HG03442 (cell line): ENCODE results near the gene TMEM156.

Source experiments
- ATAC-seq: cut with Tn5 transposase; IDR thresholded peaks from one replicate; pipeline ENCODE4 v1.9.1; 2021; ENCODE audit warnings: mild to moderate bottlenecking, moderate library complexity; ENCODE audit not compliant: unreplicated experiment

Gene TMEM156, protein sequence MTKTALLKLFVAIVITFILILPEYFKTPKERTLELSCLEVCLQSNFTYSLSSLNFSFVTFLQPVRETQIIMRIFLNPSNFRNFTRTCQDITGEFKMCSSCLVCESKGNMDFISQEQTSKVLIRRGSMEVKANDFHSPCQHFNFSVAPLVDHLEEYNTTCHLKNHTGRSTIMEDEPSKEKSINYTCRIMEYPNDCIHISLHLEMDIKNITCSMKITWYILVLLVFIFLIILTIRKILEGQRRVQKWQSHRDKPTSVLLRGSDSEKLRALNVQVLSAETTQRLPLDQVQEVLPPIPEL

DNA sequence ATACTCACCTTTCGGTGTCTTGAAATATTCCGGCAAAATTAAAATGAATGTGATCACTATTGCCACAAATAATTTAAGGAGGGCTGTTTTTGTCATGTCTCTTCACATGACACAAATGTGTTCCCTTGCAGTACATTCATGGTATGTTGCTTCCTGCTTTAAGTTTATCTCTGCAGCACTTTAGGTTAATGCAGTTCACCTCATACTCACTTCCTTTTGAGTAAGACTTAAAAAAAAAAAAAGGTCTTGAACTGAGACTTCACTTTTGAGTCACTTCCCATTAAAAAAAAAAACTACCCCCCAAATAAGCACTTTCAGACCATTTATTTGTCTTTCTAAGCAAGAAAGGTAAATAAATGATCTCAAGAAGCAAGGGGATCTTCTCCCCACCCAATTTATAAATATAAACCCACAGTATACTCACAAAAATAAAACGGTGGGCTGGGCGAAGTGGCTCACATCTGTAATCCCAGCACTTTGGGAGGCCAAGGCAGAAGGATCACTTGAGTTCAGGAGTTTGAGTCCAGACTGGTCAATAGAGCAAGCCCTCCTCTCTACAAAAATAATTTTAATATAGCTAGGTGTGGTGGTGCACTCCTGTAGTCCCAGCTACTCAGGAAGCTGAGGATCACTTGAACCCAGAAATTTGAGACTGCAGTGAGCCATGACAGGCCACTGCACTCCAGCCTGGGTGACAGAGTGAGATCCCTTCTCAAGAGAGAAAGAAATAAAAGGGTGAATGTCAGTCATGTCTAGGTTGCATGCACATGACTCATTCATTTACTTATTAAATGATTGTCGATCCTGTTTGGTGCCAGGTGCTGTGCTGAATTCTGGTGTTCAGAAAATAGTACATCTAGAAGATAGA is at the start of gene TMEM156:
TMEM156 (minus strand) TSS at position 192 of the 868 bp plus-strand sequence; CDS start at position 96, 96 bp downstream.
- ATAC-seq, result peak; percentile 55

DNA sequence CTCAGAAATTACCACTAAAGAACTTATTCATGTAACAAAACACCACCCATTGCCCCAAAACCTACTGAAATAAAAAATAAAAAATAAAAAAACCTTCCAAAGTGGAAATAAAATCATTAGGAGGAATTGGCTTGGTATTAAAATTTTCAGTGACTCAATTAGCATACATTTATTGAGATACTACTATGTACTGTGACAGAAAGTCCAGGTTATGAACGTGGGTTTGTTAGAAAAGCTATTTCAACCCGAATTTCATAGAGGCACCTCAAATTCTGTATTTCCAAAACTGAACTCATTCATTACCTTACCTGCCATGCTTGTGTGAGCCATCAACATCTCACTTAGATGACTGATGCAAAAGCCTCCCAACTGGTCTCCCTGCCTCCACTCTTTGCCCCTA is 46.6 kb upstream of the TMEM156 start:
- no peak for ATAC-seq

DNA sequence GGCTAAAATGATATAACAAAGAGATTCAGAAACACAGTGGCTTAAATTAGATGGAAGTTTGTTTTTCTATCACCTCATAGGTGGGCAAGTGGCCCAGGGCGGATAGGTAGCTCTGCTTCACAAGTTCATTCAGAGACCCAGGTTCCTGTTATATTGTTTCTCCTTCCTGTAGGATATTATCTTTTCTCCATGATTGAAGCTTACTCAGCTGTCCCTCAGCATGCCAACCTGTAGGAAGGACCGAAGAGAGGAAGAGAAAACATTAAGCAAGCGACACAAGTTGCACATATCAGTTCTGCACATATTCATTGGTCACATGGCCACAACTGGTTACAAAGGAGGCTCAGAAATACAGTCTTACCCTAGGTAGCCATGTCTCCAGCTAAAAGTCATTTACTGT is 36.7 kb upstream of the TMEM156 start:
- no peak for ATAC-seq

DNA sequence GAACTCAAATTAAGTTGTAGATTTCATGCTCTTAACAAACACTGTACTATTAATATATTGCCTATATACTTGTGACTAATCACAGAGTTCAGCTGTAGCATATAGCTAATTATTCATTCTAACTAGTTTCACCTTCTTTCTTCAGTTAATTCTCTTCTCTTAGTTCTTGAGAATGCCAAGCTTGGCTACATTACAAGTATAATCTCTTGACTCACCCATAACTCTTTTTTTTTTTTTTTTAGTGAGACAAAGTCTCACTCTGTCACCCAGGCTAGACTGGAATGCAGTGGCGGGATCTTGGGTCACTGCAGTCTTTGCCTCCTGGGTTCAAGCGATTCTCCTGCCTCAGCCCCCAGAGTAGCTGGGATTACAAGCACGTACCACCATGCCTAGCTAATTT is 35.2 kb upstream of the TMEM156 start:
- ATAC-seq, result no peak

DNA sequence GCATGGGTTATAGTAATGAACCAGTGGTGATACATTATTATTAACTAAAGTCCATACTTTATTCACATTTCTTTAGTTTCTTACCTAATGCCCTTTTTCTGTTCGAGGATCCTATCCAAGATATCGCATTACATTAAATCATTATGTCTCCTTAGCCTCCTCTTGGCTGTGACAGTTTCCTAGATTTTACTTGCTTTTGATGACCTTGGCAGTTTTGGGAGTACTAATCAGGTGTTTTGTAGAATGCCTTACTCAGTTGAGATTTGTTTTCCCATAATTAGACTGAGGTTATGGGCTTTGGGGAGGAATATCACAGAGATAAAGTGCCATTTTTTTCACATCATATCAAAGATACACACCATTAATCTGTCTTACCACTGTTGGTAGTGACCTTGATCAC is 34.8 kb upstream of the TMEM156 start:
- no peak for ATAC-seq

DNA sequence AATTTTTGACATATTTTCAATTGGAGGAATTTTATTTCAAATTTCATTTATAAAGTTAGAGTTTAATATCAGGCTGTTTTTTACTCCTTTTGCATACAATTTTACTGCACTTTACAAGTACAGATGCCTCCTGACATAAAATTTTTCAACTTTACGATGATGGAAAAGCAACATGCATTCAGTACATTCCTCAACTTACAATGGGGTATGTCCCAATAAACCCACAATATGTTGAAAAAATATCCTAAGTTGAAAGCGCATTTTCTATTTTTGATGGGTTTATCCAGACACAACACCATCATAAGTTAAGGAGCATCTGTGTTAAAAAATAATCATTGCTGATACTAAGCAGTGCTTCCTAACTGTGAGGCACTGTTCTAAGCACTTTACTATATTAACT is 34.2 kb upstream of the TMEM156 start:
- ATAC-seq, result no peak

DNA sequence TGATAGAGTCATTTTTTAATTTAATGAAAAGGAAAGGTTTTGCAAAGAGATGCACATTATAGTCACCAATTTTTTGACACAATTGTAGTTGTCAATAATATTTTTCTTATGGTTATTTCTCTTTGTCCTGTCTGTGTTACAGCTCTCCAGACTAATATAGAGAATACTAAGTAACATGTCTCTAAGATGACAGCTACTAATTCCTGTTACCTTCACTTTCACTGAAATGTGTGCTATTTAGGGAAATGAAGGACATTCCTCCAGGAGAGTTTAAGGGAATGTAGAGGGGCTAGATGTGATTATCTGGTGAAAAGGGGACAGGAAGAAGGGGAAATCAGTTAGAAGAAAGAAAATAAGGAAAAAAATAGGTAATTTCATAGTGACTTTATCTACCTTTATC is 31.2 kb upstream of the TMEM156 start:
- ATAC-seq, result no peak

DNA sequence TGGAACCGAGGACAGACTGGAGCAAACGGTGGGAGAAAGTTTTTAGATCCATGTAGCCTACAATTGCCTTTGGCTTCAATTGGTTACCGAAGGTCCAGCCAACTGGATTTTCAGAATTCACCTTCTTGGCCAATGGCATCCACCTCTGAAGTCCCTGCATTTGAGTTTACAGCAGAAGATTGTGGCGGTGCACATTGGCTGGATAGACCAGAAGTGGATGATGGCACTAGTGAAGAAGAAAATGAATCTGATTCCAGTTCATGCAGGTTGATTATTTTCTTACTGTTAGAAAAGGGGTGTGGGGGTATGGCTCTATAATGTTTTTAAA is 30.5 kb upstream of the TMEM156 start:
- ATAC-seq, result no peak

DNA sequence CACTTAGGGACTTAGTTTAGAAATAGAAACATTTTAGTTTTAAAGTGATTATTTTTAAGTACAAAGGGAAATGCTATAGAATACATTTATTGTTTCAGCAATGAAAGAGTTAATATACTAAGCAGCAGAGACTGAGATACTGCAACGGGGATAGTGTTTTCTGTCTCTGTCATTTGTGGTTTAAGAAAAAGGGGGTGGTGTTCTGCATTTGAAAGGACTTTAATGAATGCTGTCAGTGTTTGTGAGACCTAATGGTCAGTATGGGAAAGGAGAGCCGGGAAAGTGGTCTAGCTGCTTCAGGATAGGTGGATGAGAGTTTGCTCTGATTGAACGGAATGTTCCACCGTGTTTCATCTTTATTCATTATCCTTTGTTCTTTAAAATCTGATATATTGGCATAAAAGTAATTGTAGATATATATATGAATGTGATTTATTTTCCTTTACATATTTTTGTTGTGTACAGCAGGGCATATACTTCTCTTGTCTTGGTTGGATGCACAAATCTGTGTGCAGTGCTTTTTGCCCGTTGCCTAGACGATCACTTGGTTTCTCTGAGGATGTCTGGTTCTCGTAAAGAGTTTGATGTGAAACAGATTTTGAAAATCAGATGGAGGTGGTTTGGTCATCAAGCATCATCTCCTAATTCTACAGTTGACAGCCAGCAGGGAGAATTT is 30.0 kb upstream of the TMEM156 start, which contains the start of gene KLHL5:
KLHL5 (plus strand) TSS at position 139 of the 676 bp plus-strand sequence; CDS start at position 560, 421 bp downstream.
- ATAC-seq, result no peak

DNA sequence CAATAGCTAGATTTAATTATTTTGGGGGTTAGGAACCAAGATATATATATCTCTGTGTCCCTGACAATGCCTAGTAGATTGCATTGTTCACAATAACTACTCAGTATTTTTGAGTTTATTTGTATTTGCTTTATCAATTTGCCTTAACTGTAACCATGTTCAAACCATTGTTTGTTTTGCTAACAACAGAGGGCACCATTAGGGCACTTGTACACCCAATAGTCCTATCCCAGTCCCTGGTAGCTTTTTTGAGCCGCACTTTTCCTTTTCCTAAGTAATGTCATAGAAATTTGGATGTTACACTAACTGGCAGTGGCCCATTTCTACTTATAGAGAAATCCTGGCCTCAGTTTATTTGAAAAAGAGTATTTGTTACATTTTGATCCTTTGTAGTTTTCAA is 29.2 kb upstream of the TMEM156 start:
- ATAC-seq, result no peak

DNA sequence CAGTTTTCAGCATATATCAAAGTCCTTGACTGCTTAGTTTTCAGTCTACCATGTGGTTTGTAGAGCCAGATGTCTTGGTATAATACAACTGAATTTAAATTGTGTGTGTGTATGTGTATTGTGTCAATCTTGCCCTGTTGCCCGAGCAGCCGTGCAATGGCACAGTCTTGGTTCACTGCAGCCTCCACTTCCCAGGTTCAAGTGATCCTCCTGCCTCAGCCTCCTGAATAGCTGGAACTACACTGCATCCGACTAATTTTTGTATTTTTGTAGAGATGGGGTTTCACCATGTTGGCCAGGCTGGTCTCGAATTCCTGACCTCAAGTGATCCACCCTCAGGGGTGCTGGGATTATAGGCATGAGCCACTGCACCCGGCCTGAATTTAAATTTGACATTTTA is 23.8 kb upstream of the TMEM156 start:
- no peak for ATAC-seq

DNA sequence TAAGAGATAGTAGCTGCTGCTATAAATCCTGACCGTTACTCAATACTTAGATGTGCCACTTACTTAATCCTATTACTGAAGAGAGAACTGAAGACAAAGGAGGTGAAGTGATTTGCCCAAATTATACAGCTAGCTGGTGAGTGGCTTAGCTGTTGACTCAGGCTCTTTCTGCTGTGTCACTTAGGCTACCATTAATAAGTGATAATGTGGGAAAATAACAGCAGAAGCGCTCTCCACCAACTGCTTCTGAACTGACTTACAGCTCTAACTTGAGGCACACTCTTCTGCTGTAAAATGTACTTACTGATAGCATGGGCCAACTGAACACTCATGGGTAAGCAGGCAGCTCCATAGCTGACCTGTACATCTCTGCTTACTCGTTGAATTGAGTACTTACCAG is 22.3 kb upstream of the TMEM156 start:
- ATAC-seq, result no peak

DNA sequence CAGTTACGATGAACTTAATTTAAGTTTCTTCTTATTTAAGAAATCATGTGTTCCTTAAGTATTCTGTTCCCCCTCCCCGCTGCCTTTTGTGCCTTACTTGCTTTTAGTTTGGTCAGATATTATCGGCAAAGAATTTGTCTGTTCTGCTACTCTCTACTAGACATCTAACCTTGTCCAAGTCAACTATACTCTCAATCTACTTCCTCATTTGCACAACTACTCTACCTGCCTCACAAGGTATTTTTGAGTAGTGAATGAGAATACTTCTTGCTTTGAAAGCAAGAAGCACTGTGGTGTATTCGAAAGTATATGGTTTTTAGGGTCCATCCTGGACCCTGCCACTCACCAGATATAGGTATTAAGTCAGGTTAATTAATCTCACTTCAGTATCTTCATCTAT is 21.8 kb upstream of the TMEM156 start:
- no peak for ATAC-seq

DNA sequence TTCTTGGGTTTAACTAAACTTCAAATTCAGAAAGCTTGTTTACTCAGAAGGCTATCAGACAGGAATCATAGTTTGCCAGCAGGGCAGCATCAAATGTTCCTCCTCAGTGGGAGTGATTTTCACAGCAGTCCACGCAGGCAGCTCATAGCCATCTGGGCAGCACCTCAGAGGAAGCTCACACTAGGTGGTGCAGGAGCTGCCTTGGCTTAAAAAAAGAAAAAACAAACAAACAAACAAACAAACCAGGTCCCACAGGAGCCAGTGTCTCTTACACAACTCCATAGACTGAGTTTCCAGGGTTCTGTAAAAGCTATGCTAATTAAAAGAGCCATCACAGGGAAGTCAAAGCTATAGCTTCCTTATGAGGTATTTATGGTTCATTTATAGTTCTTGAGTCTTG is 19.3 kb upstream of the TMEM156 start:
- ATAC-seq, result no peak

DNA sequence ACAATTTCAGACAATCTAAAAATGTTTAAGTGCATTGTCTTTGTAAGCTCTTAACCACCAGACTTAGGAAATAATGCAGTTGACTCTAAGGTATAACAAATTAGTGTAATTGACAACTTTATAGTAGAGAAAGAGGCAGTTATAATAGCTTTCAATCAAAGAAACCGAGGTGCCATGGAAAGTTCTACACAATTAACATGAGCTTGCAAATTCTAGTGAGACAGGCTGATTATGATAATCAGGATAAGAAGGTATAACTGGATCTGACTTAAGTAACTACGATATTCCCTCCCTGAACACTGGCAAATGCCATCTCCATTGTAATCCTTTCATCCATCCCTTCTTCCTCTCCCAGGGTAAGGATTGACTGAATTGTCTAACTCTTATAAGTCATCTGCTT is 18.4 kb upstream of the TMEM156 start:
- ATAC-seq, result no peak

DNA sequence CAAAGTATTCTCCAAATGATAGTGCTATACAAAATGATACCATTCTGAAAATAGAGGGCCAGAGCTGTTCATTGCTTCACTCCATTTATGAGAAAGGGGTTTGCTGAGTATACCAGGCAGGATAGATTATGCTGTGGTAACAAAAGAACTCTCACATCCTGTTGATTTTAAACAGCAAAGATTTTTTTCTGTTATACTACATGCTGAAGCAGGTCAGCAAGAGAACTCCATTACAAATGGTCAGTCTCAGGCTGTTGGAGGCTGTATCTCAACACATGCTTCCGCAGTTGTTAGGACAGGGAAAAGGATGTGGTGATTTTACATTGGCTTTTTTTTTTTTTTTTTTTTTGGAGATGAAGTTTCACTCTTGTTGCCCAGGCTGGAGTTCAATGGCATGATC is 16.1 kb upstream of the TMEM156 start:
- no peak for ATAC-seq

DNA sequence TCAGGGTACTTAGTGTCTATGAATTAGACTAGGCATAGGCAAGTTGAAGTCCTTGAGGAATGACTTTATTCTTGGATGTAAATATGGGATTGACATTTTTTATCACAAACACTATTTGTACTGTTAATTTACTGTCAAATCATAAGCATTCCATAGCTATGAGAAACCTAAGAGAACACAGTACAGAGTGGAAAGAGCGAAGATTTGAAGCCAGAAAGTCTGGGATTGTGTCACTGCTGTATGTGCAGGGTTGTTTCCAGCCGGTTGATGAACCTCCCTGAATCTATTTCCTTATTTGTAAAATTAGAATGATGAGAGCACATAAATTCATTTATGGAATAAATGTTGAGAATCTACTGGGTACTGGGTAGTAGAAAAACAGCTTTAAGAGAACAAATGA is 15.5 kb upstream of the TMEM156 start:
- ATAC-seq, result no peak

DNA sequence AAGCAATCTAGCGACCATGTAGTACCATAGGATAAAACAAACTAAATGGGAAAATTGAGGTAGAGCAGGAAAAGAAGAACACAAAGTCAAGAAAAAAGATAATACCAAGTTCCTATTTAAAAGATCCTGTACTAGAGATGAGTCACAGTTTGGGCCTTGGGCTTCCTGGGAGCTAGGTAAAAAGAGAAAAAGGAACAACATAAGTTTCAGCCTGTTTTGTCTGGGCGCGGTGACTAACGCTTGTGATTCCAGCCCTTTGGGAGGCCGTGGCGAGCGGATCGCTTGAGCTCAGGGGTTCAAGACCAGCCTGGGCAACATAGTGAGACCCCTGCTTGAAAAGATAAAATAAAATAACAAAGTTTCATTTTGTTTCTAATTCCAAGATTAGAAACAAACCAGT is 14.0 kb upstream of the TMEM156 start:
- no peak for ATAC-seq

DNA sequence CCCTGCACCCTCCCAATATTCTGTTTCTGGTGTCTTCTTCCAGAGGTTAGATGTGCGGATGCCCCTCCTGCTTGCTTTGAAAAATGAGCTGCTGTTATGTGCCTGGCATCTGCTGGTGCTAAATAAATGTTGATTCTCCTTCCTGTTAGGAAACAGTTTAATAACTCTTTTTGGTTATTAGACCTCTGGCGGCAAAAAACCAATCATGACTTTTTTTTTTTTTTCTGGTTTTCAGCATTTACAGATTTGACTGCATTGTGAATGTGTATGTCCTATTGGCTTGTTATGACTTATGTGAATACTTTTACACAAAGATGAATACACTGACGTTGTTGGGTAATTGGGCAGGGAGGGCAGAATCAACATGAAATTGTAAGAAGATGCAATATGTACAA is 13.6 kb upstream of the TMEM156 start:
- no peak for ATAC-seq

DNA sequence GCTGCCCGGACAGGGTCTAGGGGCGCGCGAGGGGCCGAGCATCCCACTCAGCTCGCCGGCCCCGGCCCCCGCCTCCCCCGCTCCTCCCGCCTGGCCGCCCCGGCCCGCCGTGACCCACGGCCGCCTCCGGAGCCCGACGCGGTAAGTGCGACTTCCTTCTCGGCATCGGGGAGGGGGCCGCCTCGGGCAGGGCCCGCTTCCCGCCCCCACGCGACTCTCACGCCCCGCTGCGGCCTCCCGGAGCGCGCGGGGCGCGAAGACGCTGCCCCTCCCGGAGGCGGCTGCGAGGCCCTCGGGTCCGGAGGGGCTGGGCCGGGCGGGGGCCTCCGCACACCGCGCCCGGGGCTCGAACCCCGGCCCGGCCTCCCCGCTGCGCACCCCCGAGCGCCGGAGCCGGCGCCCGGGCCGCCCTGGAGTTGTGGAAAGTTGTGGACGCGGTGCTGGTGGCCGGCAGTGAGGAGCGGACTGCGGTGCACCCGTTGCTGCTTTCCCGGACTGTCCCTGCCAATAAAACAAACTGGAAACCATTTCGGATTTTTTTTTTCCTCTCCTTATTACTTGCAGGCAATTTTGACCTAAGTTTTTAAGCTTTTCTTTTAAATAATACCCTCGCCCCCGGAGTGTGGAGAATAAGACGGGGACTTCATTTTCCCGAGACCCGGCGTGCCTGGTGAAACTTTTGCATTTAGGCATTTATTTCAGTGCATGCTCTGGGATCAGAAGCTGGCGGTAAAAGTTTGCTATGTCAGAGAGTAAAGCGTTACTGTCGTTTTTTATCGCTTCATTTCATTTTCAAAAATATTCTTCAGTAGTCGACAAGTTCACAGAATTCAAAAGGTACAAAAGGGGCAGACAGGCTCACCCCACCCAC is 13.0 kb upstream of the TMEM156 start:
- ATAC-seq, result peak; percentile 26
